ENCODE data around the gene CYP51A1. TPM values are rescaled to one million over a fixed set of nuclear protein-coding genes. Genes with fewer than 3 reads are reported as not detected.
A peak's percentile ranks its signal among the peaks of the same experiment; 100 is the strongest.

The CYP51A1 gene
- total RNA-seq, 1 donor from 2014 or later: 129 TPM

GRCh38 chr7:92131764-92132330 lies 2.4 kb downstream of the CYP51A1 start:
- H3K36me3 ChIP-seq: peaks cover 44% of the 10 kb centered on the region
- H3K4me3 ChIP-seq: peak overlapping the region; percentile 91
- DNase-seq: no peak
- H3K4me1 ChIP-seq: peaks cover 11% of the 10 kb centered on the region
- intact Hi-C loops (cut with DNase I): no loop called here
- no peaks in the 10 kb centered on the region for H3K27me3 ChIP-seq (ENCODE audit: low read depth)
- H3K9me3 ChIP-seq: no peaks in the 10 kb centered on the region
- TF ChIP-seq, protein P1, sequence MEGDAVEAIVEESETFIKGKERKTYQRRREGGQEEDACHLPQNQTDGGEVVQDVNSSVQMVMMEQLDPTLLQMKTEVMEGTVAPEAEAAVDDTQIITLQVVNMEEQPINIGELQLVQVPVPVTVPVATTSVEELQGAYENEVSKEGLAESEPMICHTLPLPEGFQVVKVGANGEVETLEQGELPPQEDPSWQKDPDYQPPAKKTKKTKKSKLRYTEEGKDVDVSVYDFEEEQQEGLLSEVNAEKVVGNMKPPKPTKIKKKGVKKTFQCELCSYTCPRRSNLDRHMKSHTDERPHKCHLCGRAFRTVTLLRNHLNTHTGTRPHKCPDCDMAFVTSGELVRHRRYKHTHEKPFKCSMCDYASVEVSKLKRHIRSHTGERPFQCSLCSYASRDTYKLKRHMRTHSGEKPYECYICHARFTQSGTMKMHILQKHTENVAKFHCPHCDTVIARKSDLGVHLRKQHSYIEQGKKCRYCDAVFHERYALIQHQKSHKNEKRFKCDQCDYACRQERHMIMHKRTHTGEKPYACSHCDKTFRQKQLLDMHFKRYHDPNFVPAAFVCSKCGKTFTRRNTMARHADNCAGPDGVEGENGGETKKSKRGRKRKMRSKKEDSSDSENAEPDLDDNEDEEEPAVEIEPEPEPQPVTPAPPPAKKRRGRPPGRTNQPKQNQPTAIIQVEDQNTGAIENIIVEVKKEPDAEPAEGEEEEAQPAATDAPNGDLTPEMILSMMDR (IDR thresholded peaks at IDR 0.05): no peak
- ATAC-seq: no peak
- no peak overlapping the region for H3K27ac ChIP-seq

GRCh38 chr7:92131093-92131492 lies 3.2 kb downstream of the CYP51A1 start:
- no peak for ATAC-seq
- H3K9me3 ChIP-seq: no peaks in the 10 kb centered on the region
- peaks cover 51% of the 10 kb centered on the region for H3K36me3 ChIP-seq
- TF ChIP-seq, protein P1 (IDR thresholded peaks at IDR 0.05): no peak
- no peak overlapping the region for H3K4me3 ChIP-seq
- DNase-seq: no peak
- intact Hi-C loops (cut with DNase I): no loop called here
- H3K27ac ChIP-seq: no peak overlapping the region
- no peaks in the 10 kb centered on the region for H3K27me3 ChIP-seq (ENCODE audit: low read depth)
- H3K4me1 ChIP-seq: peaks cover 11% of the 10 kb centered on the region

GRCh38 chr7:92121681-92122080 lies 12.6 kb downstream of the CYP51A1 start:
- H3K36me3 ChIP-seq: peaks cover 77% of the 10 kb centered on the region
- no peaks in the 10 kb centered on the region for H3K9me3 ChIP-seq
- H3K27ac ChIP-seq: no peak overlapping the region
- H3K4me1 ChIP-seq: no peaks in the 10 kb centered on the region
- ATAC-seq: no peak
- TF ChIP-seq, protein P1 (IDR thresholded peaks at IDR 0.05): no peak
- DNase-seq: no peak
- H3K27me3 ChIP-seq (ENCODE audit: low read depth): no peaks in the 10 kb centered on the region
- no peak overlapping the region for H3K4me3 ChIP-seq
- intact Hi-C loops (cut with DNase I): no loop called here

DNA sequence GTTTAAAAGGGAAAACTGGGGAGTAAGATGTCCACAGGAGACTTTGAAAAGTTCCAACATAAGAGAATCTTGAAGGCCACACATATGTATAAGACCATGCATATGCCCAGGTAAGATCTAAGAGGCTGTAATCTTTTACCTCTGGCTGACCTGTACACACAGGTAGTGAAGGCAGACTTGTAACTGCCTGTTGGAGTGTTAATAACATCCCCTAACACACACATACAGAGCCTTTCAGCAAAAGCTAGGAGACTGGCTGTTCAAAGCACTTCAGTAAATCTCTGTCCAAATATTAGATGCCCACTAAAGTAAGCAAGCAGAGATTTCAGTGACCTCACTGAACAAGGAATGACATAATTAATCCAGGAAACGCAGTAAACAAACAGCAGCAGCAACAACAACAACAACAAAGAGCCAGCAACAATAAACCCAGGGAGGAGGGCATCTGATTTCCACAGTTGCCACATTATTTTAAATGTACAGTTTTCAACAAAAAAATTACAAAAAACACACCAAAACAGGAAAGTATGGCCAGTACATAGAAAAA lies 15.0 kb downstream of the CYP51A1 start:
- no peak overlapping the region for H3K4me3 ChIP-seq
- no peaks in the 10 kb centered on the region for H3K27me3 ChIP-seq (ENCODE audit: low read depth)
- no peak overlapping the region for H3K27ac ChIP-seq
- ATAC-seq: peak in 1 of 2 donors; percentile 83
- H3K36me3 ChIP-seq: peaks cover 77% of the 10 kb centered on the region
- TF ChIP-seq, protein P1 (IDR thresholded peaks at IDR 0.05): no peak
- H3K9me3 ChIP-seq: no peaks in the 10 kb centered on the region
- intact Hi-C loops (cut with DNase I): no loop called here
- H3K4me1 ChIP-seq: no peaks in the 10 kb centered on the region
- no peak for DNase-seq

GRCh38 chr7:92116949-92117348 lies 17.3 kb downstream of the CYP51A1 start:
- Histone ChIP-seq H3K27ac (no peak overlapping the region), H3K9me3 (no peaks in the 10 kb centered on the region), H3K27me3 (ENCODE audit: low read depth) (no peaks in the 10 kb centered on the region), H3K4me1 (no peaks in the 10 kb centered on the region), H3K4me3 (no peak overlapping the region), H3K36me3 (peaks cover 61% of the 10 kb centered on the region)
- no peak for DNase-seq
- no peak for ATAC-seq
- intact Hi-C loops (cut with DNase I): no loop called here
- TF ChIP-seq, protein P1 (IDR thresholded peaks at IDR 0.05): no peak

Measured in lower lobe of right lung (tissue), 2 donors.